Suprapubic skin (tissue), 4 donors: Measurements from ENCODE around the gene DNAJB14.

Experiments
- EP300 ChIP-seq: sonication (generic); formaldehyde crosslinking; IDR thresholded peaks from one replicate; pipeline ENCODE4 v1.6.1; 2017; ENCODE audit warnings: antibody characterized with exemption
- POLR2A ChIP-seq, 2 donors: fragments of 450-650 bp; IDR thresholded peaks; one replicate each; pipeline ENCODE4 v1.6.1; 2017; ENCODE audit warnings: antibody characterized with exemption in 2 of 2, mild to moderate bottlenecking in 2 of 2, moderate library complexity in 2 of 2
- POLR2AphosphoS5 ChIP-seq, 3 donors: sonication (generic); formaldehyde crosslinking; IDR thresholded peaks; one replicate each; pipeline ENCODE4 v1.6.1; 2017; ENCODE audit warnings: antibody characterized with exemption in 3 of 3
- TF ChIP-seq, protein P1 (sequence below), 2 donors: fragments of 200-600 bp in 1 of 2; fragments of 450-650 bp in 1 of 2; sonication (generic) in 1 of 2; IDR thresholded peaks; one replicate each; pipeline ENCODE4 v1.5.1; 2016 to 2019; ENCODE audit warnings: antibody characterized with exemption in 2 of 2, mild to moderate bottlenecking in 1 of 2, moderate library complexity in 1 of 2

DNA sequence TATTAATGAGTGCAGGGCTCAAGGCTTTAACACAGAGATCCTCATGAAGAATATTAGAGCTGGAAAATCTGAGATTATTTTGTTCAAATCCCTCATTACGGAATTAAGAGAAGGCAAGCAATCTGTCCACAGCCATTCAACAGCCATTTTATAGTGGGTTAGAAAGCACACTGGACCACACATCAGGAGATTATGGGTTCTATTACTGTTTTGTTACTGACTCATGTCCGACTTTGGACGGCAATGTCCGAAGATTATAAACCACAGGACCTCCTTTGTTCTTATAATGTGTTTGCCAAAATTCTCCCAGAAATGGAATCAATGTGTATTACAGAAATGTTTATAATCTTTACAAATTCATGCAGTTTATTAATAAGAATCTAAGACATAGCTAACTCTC, 60.3 kb downstream of the DNAJB14 start:
- TF ChIP-seq, protein P1, sequence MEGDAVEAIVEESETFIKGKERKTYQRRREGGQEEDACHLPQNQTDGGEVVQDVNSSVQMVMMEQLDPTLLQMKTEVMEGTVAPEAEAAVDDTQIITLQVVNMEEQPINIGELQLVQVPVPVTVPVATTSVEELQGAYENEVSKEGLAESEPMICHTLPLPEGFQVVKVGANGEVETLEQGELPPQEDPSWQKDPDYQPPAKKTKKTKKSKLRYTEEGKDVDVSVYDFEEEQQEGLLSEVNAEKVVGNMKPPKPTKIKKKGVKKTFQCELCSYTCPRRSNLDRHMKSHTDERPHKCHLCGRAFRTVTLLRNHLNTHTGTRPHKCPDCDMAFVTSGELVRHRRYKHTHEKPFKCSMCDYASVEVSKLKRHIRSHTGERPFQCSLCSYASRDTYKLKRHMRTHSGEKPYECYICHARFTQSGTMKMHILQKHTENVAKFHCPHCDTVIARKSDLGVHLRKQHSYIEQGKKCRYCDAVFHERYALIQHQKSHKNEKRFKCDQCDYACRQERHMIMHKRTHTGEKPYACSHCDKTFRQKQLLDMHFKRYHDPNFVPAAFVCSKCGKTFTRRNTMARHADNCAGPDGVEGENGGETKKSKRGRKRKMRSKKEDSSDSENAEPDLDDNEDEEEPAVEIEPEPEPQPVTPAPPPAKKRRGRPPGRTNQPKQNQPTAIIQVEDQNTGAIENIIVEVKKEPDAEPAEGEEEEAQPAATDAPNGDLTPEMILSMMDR (IDR thresholded peaks at IDR 0.05), result no peak
- TF ChIP-seq POLR2AphosphoS5 (IDR thresholded peaks at IDR 0.05) (no peak), POLR2A (IDR thresholded peaks at IDR 0.05) (no peak), EP300 (no peak)
